HepG2 (cell line): ENCODE data around the gene PLPPR2. TPM values are rescaled to one million over a fixed set of nuclear protein-coding genes. Genes with fewer than 3 reads are reported as not detected.
A peak's percentile ranks its signal among the peaks of the same experiment; 100 is the strongest.

Experiments
- ATAC-seq: fragments of 200-7000 bp; cut with Tn5 transposase; 3 replicates; pipeline ENCODE4 v1.9.1; 2020; ENCODE audit warnings: mild to moderate bottlenecking, moderate library complexity
- BruUV-seq: library from RNA; stranded (reverse); fragments of 400-500 nt; replicated peaks from 2 replicates; lab custom pipeline; 2021; lab: Mats Ljungman, UMichigan
- CTCF ChIA-PET: fragments of 300-600 bp; formaldehyde crosslinking; extraction: SDS; loops from one replicate; lab custom pipeline; 2021; ENCODE audit warnings: low total read pairs, inconsistent platforms, low intra/inter-chr PET ratio; lab: Yijun Ruan, JAX
- POLR2A ChIA-PET: fragments of 350-600 bp; sonication (Branson Sonifier 250); formaldehyde crosslinking; loops from one replicate; lab custom pipeline; 2020; ENCODE audit warnings: antibody characterized with exemption, inconsistent platforms; lab: Yijun Ruan, JAX
- DNase-seq: peaks from one replicate; pipeline ENCODE4 v3.0.0-alpha.2; 2015; ENCODE audit warnings: low spot score
- FAIRE-seq: peaks from 3 replicates; lab custom pipeline; 2011; peaks lifted over from hg19 to GRCh38; lab: Jason Lieb, UNC
- H2AFZ ChIP-seq: one replicate; pipeline ENCODE4 v1.6.1; 2011; ENCODE audit warnings: low read length, inconsistent platforms
- H3K27ac ChIP-seq: fragments of 300-600 bp; 3 replicates; pipeline ENCODE4 v1.8.0; 2011; ENCODE audit warnings: mixed run types, mild to moderate bottlenecking, mixed read lengths, low read length, inconsistent platforms; ENCODE audit not compliant: insufficient read depth; ENCODE audit errors: extremely low read length
- H3K27me3 ChIP-seq, 2 experiments: fragments of 200-600 bp in 1 of 2; 2 replicates in 1 of 2; 3 replicates in 1 of 2; pipeline versions ENCODE4 v1.6.0 to v1.8.0; 2011; ENCODE audit warnings: low read length in 2 of 2, mild to moderate bottlenecking in 2 of 2, moderate library complexity in 2 of 2, inconsistent platforms in 1 of 2; ENCODE audit not compliant: insufficient read depth in 2 of 2, control insufficient read depth in 1 of 2
- H3K36me3 ChIP-seq, 2 experiments: fragments of 200-600 bp in 1 of 2; replicated peaks in 1 of 2; 2 replicates in 1 of 2; 3 replicates in 1 of 2; pipeline versions ENCODE4 v1.5.1 to v1.8.0; 2011; ENCODE audit warnings: low read length in 2 of 2, inconsistent platforms in 1 of 2; ENCODE audit not compliant: insufficient read depth in 2 of 2, control insufficient read depth in 1 of 2
- H3K4me1 ChIP-seq: 2 replicates; pipeline ENCODE4 v1.5.1; 2012; ENCODE audit warnings: low read length, inconsistent platforms; ENCODE audit not compliant: insufficient read depth
- H3K4me2 ChIP-seq: 2 replicates; pipeline ENCODE4 v1.6.0; 2011; ENCODE audit warnings: low read depth, low read length, inconsistent platforms
- H3K4me3 ChIP-seq, 3 experiments: fragments of 200-600 bp in 1 of 3; sonication (generic), shearing (Covaris generic) in 1 of 3; replicated peaks in 1 of 3; 2 replicates each; pipeline ENCODE4 v1.5.1; 2011 to 2016; ENCODE audit warnings: low read length in 3 of 3, inconsistent platforms in 2 of 3, low read depth in 2 of 3, mild to moderate bottlenecking in 2 of 3, control low read depth in 1 of 3, mixed read lengths in 1 of 3; ENCODE audit not compliant: insufficient read depth in 1 of 3
- H3K79me2 ChIP-seq: one replicate; pipeline ENCODE4 v1.6.1; 2011; ENCODE audit warnings: low read length, inconsistent platforms; ENCODE audit not compliant: insufficient read depth
- H3K9ac ChIP-seq: 2 replicates; pipeline ENCODE4 v1.6.0; 2011; ENCODE audit warnings: mild to moderate bottlenecking, low read depth, low read length, inconsistent platforms; ENCODE audit not compliant: insufficient read depth
- H3K9me3 ChIP-seq: 2 replicates; pipeline ENCODE4 v1.5.1; 2012; ENCODE audit warnings: mild to moderate bottlenecking, low read length
- H4K20me1 ChIP-seq: 2 replicates; pipeline ENCODE4 v1.6.0; 2011; ENCODE audit warnings: inconsistent platforms, mild to moderate bottlenecking, low read length, moderate library complexity; ENCODE audit not compliant: insufficient read depth
- ATF7-NPFF ChIP-seq: sonication (generic); formaldehyde crosslinking; IDR thresholded peaks from 2 replicates; pipeline ENCODE4 v1.8.1; 2023; ENCODE audit warnings: mild to moderate bottlenecking, low read depth, missing genetic modification reagents, moderate library complexity
- CBX2 ChIP-seq, 2 experiments: fragments of 200-600 bp in 1 of 2; sonication (generic); formaldehyde crosslinking in 1 of 2; IDR thresholded peaks; 2 replicates each; pipeline versions ENCODE4 v1.7.0 to v1.8.1; 2018 to 2022; ENCODE audit warnings: low read depth in 2 of 2, low read length in 1 of 2, mild to moderate bottlenecking in 1 of 2, missing genetic modification reagents in 1 of 2
- CEBPB ChIP-seq: IDR thresholded peaks from 2 replicates; pipeline ENCODE4 v1.6.1; 2011; ENCODE audit warnings: low read depth, low read length, improper control_type of control experiment, borderline replicate concordance
- HCFC1 ChIP-seq: fragments of 150-350 bp; IDR thresholded peaks from 2 replicates; pipeline ENCODE4 v1.6.1; 2014; ENCODE audit warnings: low read depth, low read length
- MTA1 ChIP-seq: sonication (generic); formaldehyde crosslinking; IDR thresholded peaks from 2 replicates; pipeline ENCODE4 v1.4.0; 2020; ENCODE audit warnings: missing genetic modification reagents, mild to moderate bottlenecking, borderline replicate concordance
- NFIB ChIP-seq: sonication (generic); formaldehyde crosslinking; IDR thresholded peaks from 2 replicates; pipeline ENCODE4 v1.9.0; 2021; ENCODE audit warnings: missing genetic modification reagents, mild to moderate bottlenecking, borderline replicate concordance
- SMAD1 ChIP-seq: sonication (generic); formaldehyde crosslinking; IDR thresholded peaks from 2 replicates; pipeline ENCODE4 v1.4.0; 2020; ENCODE audit warnings: missing genetic modification reagents, low read depth, mild to moderate bottlenecking, borderline replicate concordance
- YY1 ChIP-seq: IDR thresholded peaks from 2 replicates; pipeline ENCODE4 v1.6.1; 2011; ENCODE audit warnings: low read length, low read depth, moderate library complexity, mild to moderate bottlenecking; ENCODE audit not compliant: insufficient read depth, insufficient replicate concordance
- ZC3H4 ChIP-seq: sonication (generic); formaldehyde crosslinking; IDR thresholded peaks from 2 replicates; pipeline ENCODE4 v1.4.0; 2020; ENCODE audit warnings: missing genetic modification reagents, borderline replicate concordance
- ZNF546 ChIP-seq: sonication (generic); formaldehyde crosslinking; conservative IDR thresholded peaks from 2 replicates; pipeline ENCODE4 v1.8.1; 2023; ENCODE audit warnings: mild to moderate bottlenecking, missing genetic modification reagents
- ZNF687 ChIP-seq: sonication (generic); formaldehyde crosslinking; IDR thresholded peaks from 2 replicates; pipeline ENCODE4 v1.5.1; 2020; ENCODE audit warnings: mild to moderate bottlenecking, missing genetic modification reagents, moderate library complexity
- WGBS: methylation state at CpG from one replicate; pipeline ENCODE4 v1.1.6; 2017; ENCODE audit warnings: low lambda C conversion rate; 5-methylcytosine and 5-hydroxymethylcytosine counted together
- in situ Hi-C: cut with HindIII; loops from 2 replicates; pipeline ENCODE4 v1.10.0; 2017; ENCODE audit warnings: low pct_unique_long_range_greater_than_20kb; ENCODE audit not compliant: extremely low pct_ligation_motif_present
- intact Hi-C: fragments of 100-400 bp; cut with micrococcal nuclease; formaldehyde crosslinking; loops from one replicate; pipeline ENCODE4 v1.10.0; 2022; ENCODE audit not compliant: unreplicated experiment
- polyA plus RNA-seq, 8 experiments: library from polyadenylated mRNA; depleted of rRNA in 3 of 8; stranded (reverse) in 7 of 8; unstranded in 1 of 8; fragments of >200 nt; fragmentation: Illumina TruSeq in 4 of 8; extraction: Trizol in 4 of 8; gene quantifications; 2 replicates each; pipeline versions ENCODE4 v1.2.1 to v1.2.3, GENCODE V29; 2011 to 2016; ENCODE audit warnings: low read depth in 4 of 8, missing spikeins in 1 of 8, mixed read lengths in 1 of 8; ENCODE audit not compliant: insufficient read depth in 1 of 8
- total RNA-seq, 5 experiments: library from RNA; depleted of rRNA; stranded (reverse); fragments of >200 nt; fragmentation: Illumina TruSeq; extraction: Trizol; gene quantifications; 2 replicates each; pipeline ENCODE4 v1.2.3, GENCODE V29; 2016; ENCODE audit warnings: low read depth in 1 of 5
- TF ChIP-seq, protein P1 (sequence below): sonication (generic); formaldehyde crosslinking; IDR thresholded peaks from 2 replicates; pipeline ENCODE4 v1.4.0; 2020; ENCODE audit warnings: missing genetic modification reagents
- TF ChIP-seq, protein P2 (sequence below): sonication (generic); formaldehyde crosslinking; IDR thresholded peaks from 2 replicates; pipeline ENCODE4 v1.4.0; 2020; ENCODE audit warnings: missing genetic modification reagents, borderline replicate concordance

The PLPPR2 gene
- total and polyA plus RNA-seq, 2 of the 13 experiments (the other 11 are each of a cell fraction or from before 2014, with no cell fraction given), result 1.5 to 2.1 TPM

- intact Hi-C loops (no loop called here), in situ Hi-C loops (no loop called here)
- H4K20me1 ChIP-seq, result no peaks in the 10 kb centered on the region
- peaks cover 0 to 2% of the 10 kb centered on the region in 2 experiments; a peak in 1 of 5 replicates for H3K36me3 ChIP-seq
- WGBS, result 13% methylated on average over 20 of the region's 21 CpGs
- ChIA-PET CTCF (no interaction called here), POLR2A (interaction anchor here (2.7 kb wide), 1 partner anchor 36 kb away, joined by 17 read pairs; the partner anchor contains the start of gene SWSAP1)
- peaks cover 27% of the 10 kb centered on the region for H3K4me1 ChIP-seq
- FAIRE-seq (no peak), ATAC-seq (peak; percentile 13), DNase-seq (no peak)
- no peak overlapping the region for H2AFZ ChIP-seq
- no peaks in the 10 kb centered on the region for H3K9me3 ChIP-seq
- H3K9ac ChIP-seq, result peak overlapping the region; percentile 61; the same call in 1 of the 2 replicates
- TSS peak; percentile 53 for BruUV-seq
- H3K27me3 ChIP-seq, result no peaks in the 10 kb centered on the region
- H3K4me3 ChIP-seq, result peak overlapping the region; percentile 67 to 81 (median 81)
- no peak overlapping the region for H3K27ac ChIP-seq
- no peaks in the 10 kb centered on the region for H3K79me2 ChIP-seq
- peak overlapping the region; percentile 97 for H3K4me2 ChIP-seq
- TF ChIP-seq ATF7-NPFF (CRISPR knock-in tag) (peak; percentile 7; the same call in 1 of the 2 replicates), ZNF546 (CRISPR knock-in tag) (0 out of 2 replicates have a peak, but pooled peaks have one; percentile 19), MTA1 (CRISPR knock-in tag) (no peak), ZNF687 (CRISPR knock-in tag) (no peak), ZC3H4 (CRISPR knock-in tag) (no peak), SMAD1 (CRISPR knock-in tag) (no peak), HCFC1 (no peak), YY1 (peak; percentile 3), CEBPB (no peak), NFIB (no peak), CBX2 (IDR thresholded peaks at IDR 0.05; ENCODE audit: low read depth, low read length) (no peak), CBX2 (CRISPR knock-in tag; IDR thresholded peaks at IDR 0.05; ENCODE audit: low read depth) (no peak)
- TF ChIP-seq, protein P1, sequence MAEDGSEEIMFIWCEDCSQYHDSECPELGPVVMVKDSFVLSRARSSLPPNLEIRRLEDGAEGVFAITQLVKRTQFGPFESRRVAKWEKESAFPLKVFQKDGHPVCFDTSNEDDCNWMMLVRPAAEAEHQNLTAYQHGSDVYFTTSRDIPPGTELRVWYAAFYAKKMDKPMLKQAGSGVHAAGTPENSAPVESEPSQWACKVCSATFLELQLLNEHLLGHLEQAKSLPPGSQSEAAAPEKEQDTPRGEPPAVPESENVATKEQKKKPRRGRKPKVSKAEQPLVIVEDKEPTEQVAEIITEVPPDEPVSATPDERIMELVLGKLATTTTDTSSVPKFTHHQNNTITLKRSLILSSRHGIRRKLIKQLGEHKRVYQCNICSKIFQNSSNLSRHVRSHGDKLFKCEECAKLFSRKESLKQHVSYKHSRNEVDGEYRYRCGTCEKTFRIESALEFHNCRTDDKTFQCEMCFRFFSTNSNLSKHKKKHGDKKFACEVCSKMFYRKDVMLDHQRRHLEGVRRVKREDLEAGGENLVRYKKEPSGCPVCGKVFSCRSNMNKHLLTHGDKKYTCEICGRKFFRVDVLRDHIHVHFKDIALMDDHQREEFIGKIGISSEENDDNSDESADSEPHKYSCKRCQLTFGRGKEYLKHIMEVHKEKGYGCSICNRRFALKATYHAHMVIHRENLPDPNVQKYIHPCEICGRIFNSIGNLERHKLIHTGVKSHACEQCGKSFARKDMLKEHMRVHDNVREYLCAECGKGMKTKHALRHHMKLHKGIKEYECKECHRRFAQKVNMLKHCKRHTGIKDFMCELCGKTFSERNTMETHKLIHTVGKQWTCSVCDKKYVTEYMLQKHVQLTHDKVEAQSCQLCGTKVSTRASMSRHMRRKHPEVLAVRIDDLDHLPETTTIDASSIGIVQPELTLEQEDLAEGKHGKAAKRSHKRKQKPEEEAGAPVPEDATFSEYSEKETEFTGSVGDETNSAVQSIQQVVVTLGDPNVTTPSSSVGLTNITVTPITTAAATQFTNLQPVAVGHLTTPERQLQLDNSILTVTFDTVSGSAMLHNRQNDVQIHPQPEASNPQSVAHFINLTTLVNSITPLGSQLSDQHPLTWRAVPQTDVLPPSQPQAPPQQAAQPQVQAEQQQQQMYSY (CRISPR knock-in tag), result no peak
- TF ChIP-seq, protein P2, sequence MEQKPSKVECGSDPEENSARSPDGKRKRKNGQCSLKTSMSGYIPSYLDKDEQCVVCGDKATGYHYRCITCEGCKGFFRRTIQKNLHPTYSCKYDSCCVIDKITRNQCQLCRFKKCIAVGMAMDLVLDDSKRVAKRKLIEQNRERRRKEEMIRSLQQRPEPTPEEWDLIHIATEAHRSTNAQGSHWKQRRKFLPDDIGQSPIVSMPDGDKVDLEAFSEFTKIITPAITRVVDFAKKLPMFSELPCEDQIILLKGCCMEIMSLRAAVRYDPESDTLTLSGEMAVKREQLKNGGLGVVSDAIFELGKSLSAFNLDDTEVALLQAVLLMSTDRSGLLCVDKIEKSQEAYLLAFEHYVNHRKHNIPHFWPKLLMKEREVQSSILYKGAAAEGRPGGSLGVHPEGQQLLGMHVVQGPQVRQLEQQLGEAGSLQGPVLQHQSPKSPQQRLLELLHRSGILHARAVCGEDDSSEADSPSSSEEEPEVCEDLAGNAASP (CRISPR knock-in tag), result no peak
Measured at GRCh38 chr19:11338569-11339253, 16.5 kb upstream of the PLPPR2 start.
